ENCODE data around the gene GPC6.

DNA sequence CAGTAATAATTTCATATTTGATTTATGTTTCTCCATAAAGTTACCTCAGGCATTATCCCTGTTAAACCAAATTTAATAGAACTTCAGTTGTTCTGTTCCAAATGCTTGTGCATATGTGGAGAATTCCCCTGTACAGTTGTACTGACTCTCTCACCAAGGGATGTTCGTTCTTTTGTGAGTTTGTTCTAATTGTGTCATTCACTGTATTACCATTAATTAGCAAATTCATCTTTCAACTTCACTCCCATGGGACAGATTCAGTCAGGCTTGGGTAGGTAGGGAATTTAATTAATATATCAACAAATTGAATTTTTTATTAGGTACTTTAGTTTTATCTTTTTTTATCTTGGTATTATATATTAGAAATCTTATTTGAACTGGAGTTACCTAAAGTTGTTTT is 987.5 kb downstream of the GPC6 start:
- TF ChIP-seq, protein P1, sequence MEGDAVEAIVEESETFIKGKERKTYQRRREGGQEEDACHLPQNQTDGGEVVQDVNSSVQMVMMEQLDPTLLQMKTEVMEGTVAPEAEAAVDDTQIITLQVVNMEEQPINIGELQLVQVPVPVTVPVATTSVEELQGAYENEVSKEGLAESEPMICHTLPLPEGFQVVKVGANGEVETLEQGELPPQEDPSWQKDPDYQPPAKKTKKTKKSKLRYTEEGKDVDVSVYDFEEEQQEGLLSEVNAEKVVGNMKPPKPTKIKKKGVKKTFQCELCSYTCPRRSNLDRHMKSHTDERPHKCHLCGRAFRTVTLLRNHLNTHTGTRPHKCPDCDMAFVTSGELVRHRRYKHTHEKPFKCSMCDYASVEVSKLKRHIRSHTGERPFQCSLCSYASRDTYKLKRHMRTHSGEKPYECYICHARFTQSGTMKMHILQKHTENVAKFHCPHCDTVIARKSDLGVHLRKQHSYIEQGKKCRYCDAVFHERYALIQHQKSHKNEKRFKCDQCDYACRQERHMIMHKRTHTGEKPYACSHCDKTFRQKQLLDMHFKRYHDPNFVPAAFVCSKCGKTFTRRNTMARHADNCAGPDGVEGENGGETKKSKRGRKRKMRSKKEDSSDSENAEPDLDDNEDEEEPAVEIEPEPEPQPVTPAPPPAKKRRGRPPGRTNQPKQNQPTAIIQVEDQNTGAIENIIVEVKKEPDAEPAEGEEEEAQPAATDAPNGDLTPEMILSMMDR (conservative IDR thresholded peaks at IDR 0.05): no peak
- no peak for TF ChIP-seq ZFX (IDR thresholded peaks at IDR 0.05)
